ENCODE data around the gene TUBB6. TPM values are rescaled to one million over a fixed set of nuclear protein-coding genes. Genes with fewer than 3 reads are reported as not detected.

The TUBB6 gene
- total and polyA plus RNA-seq, 2 donors (not counting 1 experiment from before 2014, with no cell fraction given) = 269 to 646 TPM

GRCh38 chr18:12321333-12321732 is 13.3 kb downstream of the TUBB6 start:
- TF ChIP-seq CTCF (conservative IDR thresholded peaks at IDR 0.05 in 1 of 2, IDR thresholded peaks at IDR 0.05 in 1 of 2; ENCODE audit: low read depth in 1 of 2, low read length in 2 of 2) (no peak), EZH2 (IDR thresholded peaks at IDR 0.05; ENCODE audit: low read length, missing control alignments) (no peak)
- Histone ChIP-seq H3K4me3 (replicated peaks in 1 of 4; ENCODE audit: control extremely low read depth in 1 of 4, insufficient read depth in 1 of 4, low read depth in 3 of 4, low read length in 4 of 4) (no peak overlapping the region), H3K27me3 (ENCODE audit: control insufficient read depth, insufficient read depth, low read length) (no peaks in the 10 kb centered on the region), H3K4me2 (ENCODE audit: extremely low read depth, insufficient read depth, low read length) (no peak overlapping the region), H3K9ac (ENCODE audit: insufficient read depth, low read length) (no peak overlapping the region), H2AFZ (ENCODE audit: low read length) (no peak overlapping the region), H4K20me1 (ENCODE audit: control insufficient read depth, extremely low read depth, insufficient read depth, low read length) (peaks cover 1% of the 10 kb centered on the region), H3K27ac (ENCODE audit: insufficient read depth, low read length) (no peak overlapping the region), H3K4me1 (ENCODE audit: control insufficient read depth, extremely low read depth, insufficient read depth, low read length) (peaks cover 7% of the 10 kb centered on the region), H3K79me2 (ENCODE audit: control insufficient read depth, insufficient read depth, low read length) (peaks cover 72% of the 10 kb centered on the region), H3K9me3 (ENCODE audit: control insufficient read depth, insufficient read depth, low read depth, low read length) (no peaks in the 10 kb centered on the region), H3K36me3 (ENCODE audit: control insufficient read depth, insufficient read depth, low read length) (peaks cover 23% of the 10 kb centered on the region)
- no peak for DNase-seq (ENCODE audit: low read depth in 2 of 2)

- no peaks in the 10 kb centered on the region for H4K20me1 ChIP-seq (ENCODE audit: control insufficient read depth, extremely low read depth, insufficient read depth, low read length)
- H2AFZ ChIP-seq (ENCODE audit: low read length) = no peak overlapping the region
- H3K27me3 ChIP-seq (ENCODE audit: control insufficient read depth, insufficient read depth, low read length) = no peaks in the 10 kb centered on the region
- no peak for DNase-seq (ENCODE audit: low read depth in 2 of 2)
- no peaks in the 10 kb centered on the region for H3K4me1 ChIP-seq (ENCODE audit: control insufficient read depth, extremely low read depth, insufficient read depth, low read length)
- no peak overlapping the region for H3K4me2 ChIP-seq (ENCODE audit: extremely low read depth, insufficient read depth, low read length)
- peaks cover 46% of the 10 kb centered on the region for H3K79me2 ChIP-seq (ENCODE audit: control insufficient read depth, insufficient read depth, low read length)
- no peak overlapping the region for H3K9ac ChIP-seq (ENCODE audit: insufficient read depth, low read length)
- no peaks in the 10 kb centered on the region for H3K9me3 ChIP-seq (ENCODE audit: control insufficient read depth, insufficient read depth, low read depth, low read length)
- no peak for TF ChIP-seq CTCF (conservative IDR thresholded peaks at IDR 0.05 in 1 of 2, IDR thresholded peaks at IDR 0.05 in 1 of 2; ENCODE audit: low read depth in 1 of 2, low read length in 2 of 2)
- no peak for TF ChIP-seq EZH2 (IDR thresholded peaks at IDR 0.05; ENCODE audit: low read length, missing control alignments)
- H3K27ac ChIP-seq (ENCODE audit: insufficient read depth, low read length) = no peak overlapping the region
- H3K36me3 ChIP-seq (ENCODE audit: control insufficient read depth, insufficient read depth, low read length) = peaks cover 33% of the 10 kb centered on the region
- no peak overlapping the region for H3K4me3 ChIP-seq (replicated peaks in 1 of 4; ENCODE audit: control extremely low read depth in 1 of 4, insufficient read depth in 1 of 4, low read depth in 3 of 4, low read length in 4 of 4)
These were observed 17.1 kb downstream of the TUBB6 start for GRCh38 chr18:12324991-12325725.

GRCh38 chr18:12325726-12326245 is 17.7 kb downstream of the TUBB6 start:
- Histone ChIP-seq H4K20me1 (ENCODE audit: control insufficient read depth, extremely low read depth, insufficient read depth, low read length) (no peaks in the 10 kb centered on the region), H2AFZ (ENCODE audit: low read length) (no peak overlapping the region), H3K4me2 (ENCODE audit: extremely low read depth, insufficient read depth, low read length) (no peak overlapping the region), H3K9me3 (ENCODE audit: control insufficient read depth, insufficient read depth, low read depth, low read length) (no peaks in the 10 kb centered on the region), H3K27ac (ENCODE audit: insufficient read depth, low read length) (no peak overlapping the region), H3K27me3 (ENCODE audit: control insufficient read depth, insufficient read depth, low read length) (no peaks in the 10 kb centered on the region), H3K9ac (ENCODE audit: insufficient read depth, low read length) (no peak overlapping the region), H3K79me2 (ENCODE audit: control insufficient read depth, insufficient read depth, low read length) (peaks cover 39% of the 10 kb centered on the region), H3K4me1 (ENCODE audit: control insufficient read depth, extremely low read depth, insufficient read depth, low read length) (no peaks in the 10 kb centered on the region), H3K36me3 (ENCODE audit: control insufficient read depth, insufficient read depth, low read length) (peaks cover 30% of the 10 kb centered on the region), H3K4me3 (replicated peaks in 1 of 4; ENCODE audit: control extremely low read depth in 1 of 4, insufficient read depth in 1 of 4, low read depth in 3 of 4, low read length in 4 of 4) (no peak overlapping the region)
- DNase-seq (ENCODE audit: low read depth in 2 of 2) = no peak
- no peak for TF ChIP-seq EZH2 (IDR thresholded peaks at IDR 0.05; ENCODE audit: low read length, missing control alignments)
- TF ChIP-seq CTCF (conservative IDR thresholded peaks at IDR 0.05 in 1 of 2, IDR thresholded peaks at IDR 0.05 in 1 of 2; ENCODE audit: low read depth in 1 of 2, low read length in 2 of 2) = no peak

All from fibroblast of lung (primary cell).